Amniotic stem cell (primary cell): ENCODE results near the gene MKNK2.
A peak's percentile ranks its signal among the peaks of the same experiment; 100 is the strongest.
"Not testable (repeated sequence)": the region's sequence is repeated elsewhere in the genome, so short reads cannot be mapped to it uniquely, and the experiment has no call there.

Experiments
- DNase-seq: peaks from one replicate; lab custom pipeline; 2025; lab: John Stamatoyannopoulos, UW

MKNK2 gene

DNA sequence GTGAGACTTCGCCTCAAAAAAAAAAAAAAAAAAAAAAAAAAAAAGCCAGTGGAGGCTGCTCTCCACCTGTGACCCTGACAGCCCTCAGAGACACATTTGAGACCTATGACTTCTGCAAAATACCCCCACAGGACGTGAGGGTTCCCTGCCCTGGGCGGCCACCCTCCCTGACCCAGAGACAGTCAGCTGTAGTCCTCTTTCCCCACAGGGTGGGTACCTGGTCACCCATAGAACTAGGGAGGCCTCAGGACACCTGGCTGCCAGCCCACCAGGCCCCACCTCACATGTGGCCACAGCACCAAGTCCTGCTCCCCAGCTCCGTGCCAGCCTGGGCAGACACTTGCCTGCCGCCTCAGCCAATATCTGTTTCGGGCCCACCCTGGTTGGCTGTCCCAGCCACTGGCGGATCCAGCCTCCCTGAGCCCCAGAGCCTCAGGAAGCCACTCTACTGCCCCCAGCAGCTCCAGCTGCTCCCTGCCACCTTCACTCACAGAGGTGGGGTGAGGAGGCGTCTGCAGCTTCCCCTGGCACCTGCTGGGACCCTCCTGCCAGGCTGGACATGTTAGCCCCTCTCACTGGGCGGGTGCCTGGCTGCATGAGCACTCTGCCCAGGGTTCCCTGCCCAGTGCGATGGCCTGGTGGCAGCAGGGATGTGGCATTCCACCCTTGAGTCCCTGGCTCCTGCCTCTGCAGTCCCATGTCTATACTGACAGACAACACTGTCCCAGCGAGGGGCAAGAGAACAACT is 6.9 kb downstream of the MKNK2 start:
- no peak for DNase-seq

DNA sequence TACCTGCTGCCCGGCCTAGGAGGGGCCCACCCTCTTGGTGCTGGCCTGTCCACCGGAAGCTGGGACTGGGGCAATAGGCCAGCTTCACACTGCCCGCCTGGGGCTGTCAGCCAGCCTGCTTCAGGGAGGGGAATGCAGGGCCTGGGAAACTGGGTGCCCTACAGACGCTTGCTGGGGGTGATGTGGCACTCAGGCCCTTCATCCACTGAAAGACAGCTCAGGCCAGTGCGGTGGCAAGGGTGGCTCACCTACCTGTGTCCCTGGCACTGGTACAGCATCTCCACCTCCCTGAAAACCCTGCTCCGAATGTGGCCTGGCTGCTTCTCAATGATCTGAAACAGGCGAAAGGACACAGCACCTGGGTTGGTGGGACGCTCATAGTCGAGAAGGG is 7.8 kb downstream of the MKNK2 start:
- no peak for DNase-seq

DNA sequence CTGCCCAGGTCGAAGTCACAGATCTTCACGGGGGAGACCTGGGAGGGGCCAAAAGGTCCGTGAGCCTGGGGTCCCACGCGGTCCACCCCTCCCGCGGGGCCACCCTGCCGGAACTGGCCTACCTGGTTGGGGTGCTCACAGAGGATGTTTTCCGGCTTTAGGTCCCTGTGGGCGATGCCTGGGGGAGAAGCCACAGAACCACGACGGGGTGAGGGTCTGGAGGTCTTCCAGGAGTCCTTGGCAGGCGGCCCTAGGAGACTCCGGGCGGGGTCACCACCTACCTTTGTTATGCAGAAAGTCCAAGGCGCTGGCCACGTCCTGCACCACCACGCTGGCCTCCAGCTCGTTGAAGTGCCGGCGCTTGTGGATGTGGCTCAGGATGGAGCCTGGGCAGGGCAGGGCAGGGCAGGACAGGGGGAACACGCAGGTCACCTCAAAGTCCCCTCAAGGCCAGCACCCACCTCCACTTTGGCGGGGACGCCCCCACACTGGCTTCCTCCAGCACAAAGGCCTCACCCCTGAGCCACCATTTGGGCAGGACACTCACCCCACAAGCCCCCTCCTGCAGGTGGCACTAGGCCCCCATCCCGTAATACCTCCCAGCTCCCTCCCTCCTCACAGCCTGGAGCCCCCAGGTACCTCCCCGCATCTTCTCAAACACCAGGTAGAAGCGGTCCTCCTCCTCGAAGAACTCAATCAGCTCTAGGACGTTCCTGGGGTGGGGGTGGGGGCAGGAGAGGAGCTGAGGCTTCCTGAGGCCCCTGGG is 8.4 kb downstream of the MKNK2 start:
- DNase-seq = no peak

DNA sequence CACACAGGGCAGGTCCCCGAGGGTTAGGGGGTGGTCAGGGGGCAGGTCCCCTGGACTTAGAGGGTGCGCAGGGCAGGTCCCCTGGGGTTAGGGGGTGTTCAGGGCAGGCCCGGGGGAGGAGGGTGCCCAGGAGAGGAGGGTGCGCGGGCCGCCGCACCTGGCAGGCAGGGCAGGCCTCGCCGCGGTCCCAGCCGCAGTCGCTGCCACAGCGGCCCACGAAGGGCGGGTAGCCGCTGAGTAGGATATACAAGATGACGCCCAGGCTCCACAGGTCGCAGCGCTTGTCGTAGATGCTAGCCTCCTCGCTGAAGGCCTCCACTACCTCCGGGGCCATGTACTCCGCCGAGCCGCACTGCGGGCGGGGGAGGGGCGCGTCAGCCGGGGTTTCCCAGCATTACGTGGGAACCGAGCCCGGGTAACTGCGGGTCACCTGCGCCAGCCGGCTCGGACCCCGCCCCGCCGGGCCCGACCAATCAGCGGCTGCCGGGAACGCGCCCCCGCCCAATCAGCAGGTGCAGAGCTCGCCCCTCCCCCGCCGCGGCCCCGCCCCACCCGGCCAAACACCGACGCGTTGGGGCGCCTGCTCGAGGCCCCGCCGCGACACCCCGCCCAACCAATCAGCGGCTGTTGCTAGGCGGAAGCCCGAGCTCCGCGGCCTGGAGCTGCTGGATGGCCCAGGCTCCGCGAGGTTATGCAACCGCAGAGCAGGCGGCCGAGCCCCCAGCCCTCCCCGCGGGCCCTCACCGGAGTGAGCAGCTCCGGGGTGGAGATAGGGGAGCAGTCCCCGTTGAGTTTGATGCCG is 9.2 kb downstream of the MKNK2 start:
- no peak for DNase-seq

DNA sequence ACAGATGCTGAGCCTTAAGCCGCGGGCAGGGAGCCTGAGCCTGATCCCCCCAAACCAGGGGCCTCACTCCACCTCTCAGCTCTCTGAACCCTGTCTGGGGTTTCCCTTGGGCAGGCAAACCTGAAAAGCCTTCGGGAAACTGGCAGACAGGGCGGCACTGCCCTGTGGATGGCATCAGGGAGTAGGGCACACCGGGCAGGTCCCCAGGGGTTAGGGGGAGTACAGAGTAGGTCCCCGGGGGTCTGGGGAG is 9.7 kb downstream of the MKNK2 start:
- no peak for DNase-seq

DNA sequence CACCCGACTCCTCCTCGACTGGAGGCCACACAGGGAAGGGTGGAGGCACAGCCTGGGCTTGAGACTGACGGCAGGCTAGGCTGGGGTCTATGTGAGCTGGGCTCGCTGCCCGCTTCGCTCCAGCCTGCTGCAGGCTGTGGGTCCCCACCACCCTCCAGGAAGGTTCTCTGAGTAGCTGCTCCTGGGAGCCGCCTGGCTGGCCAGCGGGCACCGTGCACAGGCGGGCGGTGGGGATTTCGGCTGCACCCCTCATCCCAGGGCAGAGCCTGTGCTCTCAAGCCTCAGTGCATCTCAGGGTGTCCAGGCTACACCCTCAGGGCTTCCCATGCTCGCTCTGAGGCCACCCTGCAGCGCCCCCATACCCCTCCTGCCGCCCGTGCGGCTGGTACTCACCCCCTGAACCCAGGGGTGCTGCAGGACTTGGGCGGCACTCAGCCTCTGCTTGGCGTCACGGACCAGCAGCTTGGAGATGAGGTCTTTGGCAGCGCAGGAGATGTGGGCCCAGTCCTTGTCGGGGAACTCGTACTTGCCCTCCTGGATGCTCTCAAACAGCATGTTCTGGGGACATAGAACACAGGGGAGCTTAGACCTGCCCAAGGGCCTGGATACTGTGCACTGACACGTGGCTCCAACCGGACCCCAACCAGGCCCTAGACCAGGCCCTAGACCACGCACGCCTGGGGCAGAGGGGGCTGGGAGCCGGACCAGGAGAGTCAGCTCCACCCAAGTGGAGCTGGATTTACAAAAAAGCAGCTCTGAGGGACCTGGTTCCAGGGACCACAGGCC is 10.2 kb downstream of the MKNK2 start:
- DNase-seq = no peak

DNA sequence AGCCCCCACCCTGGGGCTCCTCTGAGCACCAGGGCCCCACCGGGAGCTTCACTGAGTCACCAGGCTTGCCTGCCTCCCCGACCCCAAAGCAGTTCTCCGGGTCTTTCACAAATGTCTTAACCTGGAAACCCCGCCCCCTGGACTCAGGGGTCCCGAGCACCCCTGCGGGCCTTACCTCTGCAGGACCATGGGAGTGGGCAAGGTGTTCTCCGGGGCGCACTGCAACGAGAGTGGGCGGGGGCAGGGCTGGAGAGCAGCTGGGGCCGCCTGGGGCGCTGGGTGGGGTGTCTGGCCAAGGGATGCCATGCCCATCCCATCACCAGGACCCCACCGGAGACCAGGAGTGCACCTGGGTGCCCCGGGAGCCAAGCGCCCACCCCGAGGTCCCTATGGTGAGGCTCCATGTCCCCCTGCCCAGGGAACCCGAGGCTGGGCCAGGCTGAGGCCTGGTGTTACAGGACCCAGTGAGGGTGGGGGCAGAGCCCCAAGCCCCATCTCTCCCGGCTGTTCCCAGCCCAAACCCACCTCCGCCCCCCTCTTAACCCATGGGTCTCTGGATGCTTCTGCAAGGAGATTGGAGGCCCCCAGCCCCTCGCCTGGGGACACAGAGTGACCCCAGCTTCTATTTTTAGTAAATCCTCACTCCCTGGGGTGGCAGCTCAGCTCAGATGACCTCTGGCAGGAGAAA is 10.9 kb downstream of the MKNK2 start:
- DNase-seq = no peak

DNA sequence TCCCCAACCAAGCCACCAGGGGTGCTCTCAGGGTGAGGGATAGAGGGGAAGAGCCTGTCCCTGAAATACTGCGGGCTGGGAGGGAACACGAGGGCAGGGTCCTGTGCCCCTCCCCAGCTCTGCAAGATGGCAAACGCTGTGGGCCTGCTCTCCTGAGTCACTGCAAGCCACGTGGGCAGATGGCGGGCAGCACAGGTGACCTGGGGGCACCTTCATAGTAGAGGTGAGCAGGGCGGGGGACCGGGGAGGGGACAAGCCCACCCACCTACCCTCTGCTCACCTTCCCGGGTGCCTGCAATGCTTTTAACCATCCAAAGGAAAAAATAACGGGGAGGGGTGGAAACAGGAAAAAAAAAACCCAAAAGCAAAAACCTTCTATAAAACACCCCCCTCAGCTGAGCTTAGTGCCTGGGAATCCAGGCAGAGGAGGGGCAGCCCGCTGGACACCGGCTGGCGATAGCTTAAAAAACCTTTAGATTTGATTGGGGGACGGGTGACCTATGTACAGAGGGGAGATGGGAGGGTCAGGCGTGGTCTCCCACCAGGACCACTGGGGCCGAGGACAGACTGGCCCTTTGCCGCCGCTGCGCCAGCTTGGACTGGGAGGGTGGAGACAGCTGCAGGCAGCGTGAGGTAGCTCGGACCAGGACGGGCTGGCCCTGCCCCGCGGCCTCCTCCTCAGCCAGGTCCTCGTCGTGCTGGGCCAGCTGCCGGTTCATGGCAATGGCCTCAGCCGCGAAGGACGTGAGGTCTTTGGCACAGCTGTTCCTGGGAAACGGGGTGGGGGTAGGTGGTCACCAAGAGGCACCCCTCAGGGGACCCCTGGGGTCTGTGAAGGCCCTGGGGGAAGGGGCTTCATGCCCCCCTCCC is 11.7 kb downstream of the MKNK2 start:
- DNase-seq = no peak

DNA sequence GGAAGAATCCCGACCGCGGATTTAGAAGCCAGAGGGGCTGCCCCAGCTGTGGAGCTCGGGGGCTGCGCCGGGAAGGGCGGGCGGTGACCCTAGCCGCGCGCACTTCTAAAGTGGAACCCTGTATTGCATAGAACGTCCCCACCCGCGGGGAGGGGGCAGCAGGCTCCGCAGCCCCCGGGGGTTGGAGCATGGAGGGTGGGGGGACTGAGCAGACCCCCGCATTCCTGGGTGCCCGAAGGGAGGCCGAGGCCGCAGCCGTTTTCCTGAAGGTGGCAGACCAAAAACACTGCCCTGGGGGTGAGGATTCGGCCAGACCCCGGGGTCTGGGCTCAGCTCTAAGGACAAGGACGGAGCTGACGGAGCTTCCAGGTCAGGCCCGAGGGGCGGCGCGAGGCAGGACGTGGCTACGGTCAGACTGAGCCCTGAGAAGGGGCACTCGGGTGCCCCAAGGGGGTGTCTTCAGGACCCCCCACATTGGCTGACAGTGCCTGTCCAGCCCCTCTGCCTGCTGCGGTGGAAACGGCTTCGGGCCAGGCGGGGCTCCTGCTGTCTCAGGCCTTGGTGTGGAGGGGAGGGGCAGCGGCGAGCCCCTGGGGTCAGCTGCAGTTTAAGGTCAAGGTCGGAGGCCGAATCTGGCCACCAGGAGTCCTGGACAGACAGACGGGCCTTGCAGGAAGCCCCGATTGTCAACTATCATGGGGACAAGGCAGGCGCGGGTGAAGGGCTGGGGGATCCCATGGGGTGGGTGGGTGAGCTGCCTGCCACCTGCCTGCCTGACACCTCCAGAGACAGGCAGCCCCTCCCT is 12.6 kb downstream of the MKNK2 start:
- no peak for DNase-seq

DNA sequence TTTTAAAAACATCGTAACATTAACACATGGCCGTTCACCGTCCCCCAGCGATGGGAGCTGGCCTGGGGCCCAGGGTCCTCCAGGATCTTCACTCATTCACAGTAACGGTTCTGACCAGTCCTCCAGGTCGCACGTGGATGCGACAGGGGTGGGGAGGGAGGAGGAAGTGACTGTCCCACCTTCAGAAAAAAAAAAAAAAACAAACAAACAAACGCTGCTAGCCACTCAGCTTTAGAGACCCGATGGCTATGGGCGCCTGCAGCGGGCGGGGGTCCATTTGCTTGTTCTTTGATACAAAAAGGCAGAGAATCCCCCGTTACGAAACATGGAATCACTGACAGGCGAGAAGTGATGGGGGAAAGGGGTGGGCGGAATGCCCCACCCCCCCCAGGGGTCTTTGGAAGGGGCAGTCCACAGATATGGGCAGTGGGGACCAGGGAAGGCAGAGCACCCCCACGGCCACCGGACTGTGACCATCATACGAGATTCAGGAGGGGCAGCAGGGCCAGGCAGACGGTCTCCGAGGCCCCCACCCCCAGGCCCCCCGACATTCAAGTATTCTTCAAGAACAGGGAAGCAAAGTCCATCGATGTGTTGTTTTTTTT is 13.3 kb downstream of the MKNK2 start:
- no peak for DNase-seq

DNA sequence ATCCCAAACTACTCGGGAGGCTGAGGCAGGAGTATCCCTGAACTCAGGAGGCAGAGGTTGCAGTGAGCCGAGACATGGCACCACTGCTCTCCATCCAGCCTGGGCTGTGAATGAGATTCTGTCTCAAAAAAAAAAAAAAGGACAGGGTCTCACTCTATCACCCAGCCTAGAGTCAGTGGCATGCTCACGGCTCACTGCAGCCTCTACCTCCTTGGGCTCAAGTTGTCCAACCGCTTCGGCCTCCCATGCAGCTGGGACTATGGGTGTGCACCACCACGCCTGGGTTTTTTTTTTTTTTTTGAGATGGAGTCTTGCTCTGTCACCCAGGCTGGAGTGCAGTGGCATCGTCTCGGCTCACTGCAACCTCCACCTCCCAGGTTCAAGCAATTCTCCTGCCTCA is 14.6 kb downstream of the MKNK2 start:
- DNase-seq = no peak

DNA sequence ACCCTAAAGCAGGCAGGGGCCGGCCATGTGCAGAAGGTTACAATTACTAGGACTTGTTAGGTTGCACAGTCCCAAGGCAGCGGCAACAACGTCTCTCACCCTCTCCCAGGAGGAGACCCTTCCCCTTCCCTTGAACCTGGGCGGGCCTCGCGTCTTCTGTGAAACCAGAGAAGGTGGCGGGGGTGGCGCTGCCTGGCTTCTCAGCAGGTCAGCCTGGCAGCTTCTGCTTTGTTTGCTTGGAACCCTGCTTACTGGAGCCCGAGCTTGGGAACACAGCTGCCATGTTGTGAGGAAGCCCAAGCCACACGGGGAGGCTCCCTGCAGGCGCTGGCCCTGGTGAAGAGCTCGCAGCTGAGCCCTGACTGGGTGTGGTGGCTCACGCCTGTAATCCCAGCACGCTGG is 15.5 kb downstream of the MKNK2 start:
- DNase-seq = no peak

DNA sequence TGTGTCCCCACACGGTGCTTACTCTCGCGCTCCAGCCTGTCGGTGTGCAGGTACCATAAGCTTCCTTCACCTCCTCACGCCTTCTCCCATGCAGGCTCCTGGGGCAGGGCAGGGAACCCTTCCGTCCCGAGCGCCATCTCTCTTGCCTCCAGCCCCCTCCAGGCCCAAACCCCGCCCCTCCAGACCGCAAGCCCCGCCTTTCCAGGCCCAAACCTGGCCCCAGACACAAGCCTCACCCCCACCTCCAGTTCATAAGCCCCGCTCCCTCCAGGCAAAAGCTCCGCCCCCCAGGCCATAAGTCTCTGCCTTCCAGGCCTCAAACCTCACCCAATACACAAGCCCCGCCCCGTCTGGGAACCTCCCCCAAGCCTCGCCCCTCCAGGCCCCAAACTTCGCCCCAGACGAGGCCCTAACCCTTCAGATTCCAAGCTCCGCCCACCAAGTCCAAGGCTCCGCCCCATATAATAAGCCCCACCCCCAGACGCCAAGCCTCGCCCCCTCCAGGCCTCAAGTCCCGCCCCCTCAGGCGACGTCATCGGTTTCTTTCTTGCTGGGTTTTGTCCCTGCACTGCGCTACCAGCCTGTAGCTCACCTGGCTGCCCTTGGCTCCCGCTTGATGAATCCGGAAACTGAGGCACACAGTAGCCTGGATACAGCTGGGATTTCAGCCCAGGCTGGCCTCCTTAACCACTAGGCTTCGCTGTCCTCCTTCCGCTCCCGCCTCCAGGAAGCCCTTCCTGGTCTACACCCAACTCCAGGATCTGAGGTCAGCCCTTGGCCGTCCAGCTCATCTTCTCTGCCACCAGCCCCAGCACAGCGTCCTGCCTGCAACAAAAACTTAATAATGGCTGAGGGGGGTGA is 16.1 kb downstream of the MKNK2 start:
- DNase-seq = no peak

DNA sequence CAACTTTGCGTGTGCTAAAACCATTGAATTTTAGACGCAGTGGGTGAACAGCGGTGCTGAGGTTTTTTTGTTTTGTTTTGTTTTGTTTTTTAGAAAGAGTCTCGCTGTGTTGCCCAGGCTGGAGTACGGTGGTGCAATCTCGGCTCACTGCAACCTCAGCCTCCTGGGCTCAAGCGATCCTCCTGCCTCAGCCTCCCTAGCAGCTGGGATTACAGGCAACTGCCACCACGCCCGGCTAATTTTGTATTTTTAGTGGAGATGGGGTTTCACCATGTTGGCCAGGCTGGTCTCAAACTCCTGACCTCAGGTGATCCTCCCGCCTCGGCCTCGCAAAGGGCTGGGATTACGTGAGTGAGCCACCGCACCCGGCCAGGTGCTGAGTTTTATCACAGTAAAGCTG is 16.8 kb downstream of the MKNK2 start:
- not testable (repeated sequence) for DNase-seq

DNA sequence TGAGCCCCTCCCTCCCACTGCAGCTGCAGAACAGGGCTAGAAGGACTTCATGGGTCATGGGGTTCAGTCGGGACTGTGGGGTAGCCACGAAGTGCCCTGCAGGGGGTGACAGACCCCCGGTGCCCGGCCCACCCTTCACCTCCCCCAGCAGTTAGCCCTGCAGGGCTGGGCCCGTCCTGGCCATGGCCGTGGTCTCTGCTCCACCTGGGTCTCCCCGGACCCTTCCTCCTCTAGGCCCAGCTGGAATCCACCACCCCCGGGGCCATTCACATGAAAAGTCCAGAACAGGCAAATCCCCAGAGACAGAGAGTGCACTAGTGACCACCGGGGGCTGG is 17.3 kb downstream of the MKNK2 start:
- DNase-seq = no peak

DNA sequence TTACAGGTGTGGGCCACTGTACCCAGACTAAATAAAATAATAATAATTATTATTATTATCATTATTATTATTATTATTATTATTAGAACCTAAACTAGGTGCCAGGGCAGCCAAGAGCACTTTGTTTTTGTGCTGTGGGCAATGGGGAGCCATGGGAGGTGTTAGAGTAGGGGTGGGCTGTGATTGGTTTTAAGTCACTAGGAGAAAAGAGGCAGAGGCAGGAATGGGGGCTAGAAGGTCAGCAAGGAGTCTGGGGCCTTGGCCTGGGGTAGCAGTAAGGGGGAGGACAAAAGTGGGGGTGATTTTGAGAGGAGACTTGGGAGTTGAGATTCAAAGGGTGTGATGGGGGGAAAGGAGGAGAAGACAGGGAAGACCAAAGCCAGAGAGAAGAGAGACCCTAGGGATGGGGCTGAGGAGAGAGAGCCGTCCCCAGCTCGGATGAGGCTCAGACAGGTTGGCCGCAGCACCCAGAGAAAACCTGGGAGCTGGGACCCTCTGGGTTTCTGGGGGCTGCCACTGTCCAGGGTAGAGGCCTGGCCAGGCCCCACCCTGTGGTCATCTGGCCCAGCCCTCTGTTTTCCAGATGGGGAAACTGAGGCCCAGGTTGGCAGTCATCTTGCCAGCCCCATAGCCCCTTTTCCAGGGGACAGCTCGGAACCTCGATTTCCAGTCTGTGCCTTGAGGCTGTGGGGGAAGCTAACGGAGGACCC is 17.8 kb downstream of the MKNK2 start:
- no peak for DNase-seq

DNA sequence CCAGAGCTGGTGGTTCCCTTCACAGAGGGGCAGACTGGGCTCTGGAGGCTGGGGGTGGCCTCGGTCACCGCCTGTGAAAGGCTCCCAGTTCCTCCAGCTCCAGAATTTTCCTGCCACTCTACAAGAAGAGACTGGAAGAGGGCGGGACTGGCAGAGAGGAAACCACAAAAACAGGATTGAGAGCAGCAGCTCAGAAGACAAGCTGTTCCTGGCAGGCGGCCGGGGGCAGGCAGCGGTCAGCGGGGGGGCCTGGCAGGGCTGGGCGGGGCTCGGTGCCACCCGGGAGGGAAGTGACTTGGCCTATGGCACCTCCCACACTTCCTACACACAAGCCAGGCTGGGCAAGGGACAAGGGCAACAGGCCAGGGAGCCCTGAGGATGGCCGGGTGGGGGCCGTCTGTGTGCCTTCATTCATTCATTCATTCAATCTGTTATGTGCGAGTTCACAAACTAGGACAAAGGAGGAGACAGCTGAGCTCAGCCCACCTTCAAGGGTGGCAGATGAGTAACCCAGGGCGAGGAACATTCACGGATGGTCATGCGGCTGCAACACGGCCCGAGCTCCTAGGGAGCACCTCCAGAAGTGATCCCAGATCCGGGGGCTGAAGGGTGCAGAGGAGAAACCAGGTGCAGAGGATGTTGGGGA is 18.6 kb downstream of the MKNK2 start:
- peak; percentile 72 for DNase-seq

DNA sequence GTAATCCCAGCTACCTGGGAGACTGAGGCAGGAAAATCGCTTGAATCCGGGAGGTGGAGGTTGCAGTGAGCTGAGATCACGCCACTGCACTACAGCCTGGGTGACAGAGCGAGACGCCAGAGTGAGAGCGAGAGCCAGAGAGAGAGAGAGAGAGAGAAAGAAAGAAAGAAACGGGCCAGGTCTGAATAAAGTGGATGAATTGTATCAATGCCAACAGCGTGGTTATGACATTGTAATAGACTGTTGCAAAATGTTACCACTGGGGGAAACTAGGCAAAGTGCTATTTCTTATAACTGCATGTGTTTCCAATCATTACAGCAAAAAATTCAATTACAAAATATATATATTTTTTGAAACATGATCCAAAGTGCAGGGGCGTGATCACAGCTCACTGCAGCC is 23.7 kb downstream of the MKNK2 start:
- DNase-seq = no peak
